Measurements from ENCODE around the gene RASA3.
A peak's percentile ranks its signal among the peaks of the same experiment; 100 is the strongest.

The RASA3 gene

DNA sequence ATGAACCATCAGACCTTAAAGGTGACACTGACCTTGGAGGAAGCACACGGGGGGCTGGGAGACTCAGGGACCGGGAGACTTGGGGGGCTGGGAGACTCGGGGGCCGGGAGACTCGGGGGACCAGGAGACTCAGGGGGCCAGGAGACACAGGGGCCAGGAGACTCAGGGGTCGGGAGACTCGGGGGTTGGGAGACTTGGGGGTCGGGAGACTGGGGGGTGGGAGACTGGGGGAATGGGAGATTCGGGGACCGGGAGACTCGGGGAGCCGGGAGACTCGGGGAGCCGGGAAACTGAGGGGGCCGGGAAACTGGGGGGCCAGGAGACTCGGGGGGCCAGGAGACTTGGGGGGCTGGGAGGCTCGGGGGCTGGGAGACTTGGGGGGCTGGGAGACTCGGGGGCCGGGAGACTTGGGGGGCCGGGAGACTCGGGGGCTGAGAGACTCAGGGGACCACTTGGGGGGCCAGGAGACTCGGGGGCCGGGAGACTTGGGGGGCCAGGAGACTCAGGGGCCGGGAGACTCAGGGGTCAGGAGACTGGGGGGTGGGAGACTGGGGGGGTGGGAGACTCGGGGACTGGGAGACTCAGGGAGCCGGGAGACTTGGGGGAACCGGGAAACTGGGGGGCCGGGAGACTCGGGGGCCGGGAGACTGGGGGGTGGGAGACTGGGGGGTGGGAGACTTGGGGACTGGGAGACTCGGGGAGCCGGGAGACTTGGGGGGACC is 62.9 kb downstream of the RASA3 start:
- no peak overlapping the region for H3K4me3 ChIP-seq (replicated peaks; ENCODE audit: low read depth, low read length)
- TF ChIP-seq CTCF (IDR thresholded peaks at IDR 0.05; ENCODE audit: low read length, missing control alignments): no peak
- no peak for DNase-seq (ENCODE audit: low read depth)

DNA sequence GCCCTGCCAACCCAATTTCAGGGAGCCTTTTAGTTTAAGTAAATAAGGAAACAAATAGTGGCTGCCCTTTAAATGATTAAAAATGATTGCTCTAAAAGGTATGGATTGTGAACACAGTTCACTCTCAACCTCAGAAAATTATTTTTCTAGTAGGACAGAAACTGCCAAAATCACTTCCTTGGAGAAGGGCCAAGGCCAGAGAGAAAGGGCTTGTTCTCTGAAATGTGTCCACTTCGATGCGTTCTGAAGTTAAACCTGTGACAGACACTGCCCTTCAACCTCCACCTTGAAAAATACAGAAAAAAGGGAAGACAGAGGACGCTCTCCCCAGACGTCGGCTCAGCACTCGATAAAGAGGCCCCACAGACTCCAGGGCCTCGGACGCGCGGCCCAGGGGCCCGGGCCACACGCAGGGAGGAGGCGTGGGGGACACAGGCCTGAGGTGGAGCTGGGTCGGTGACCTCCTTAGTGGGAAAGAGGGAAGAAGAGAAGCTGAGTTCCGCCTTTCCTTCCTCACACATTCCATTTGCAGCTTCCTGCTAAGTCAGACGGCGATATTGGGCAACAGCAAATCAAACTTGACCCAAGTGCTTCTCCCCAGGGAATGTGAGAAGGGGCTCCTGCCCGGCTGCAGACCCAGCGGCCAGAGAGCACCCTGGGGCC is 63.6 kb downstream of the RASA3 start:
- no peak for TF ChIP-seq CTCF (IDR thresholded peaks at IDR 0.05; ENCODE audit: low read length, missing control alignments)
- DNase-seq (ENCODE audit: low read depth): peak; percentile 85
- H3K4me3 ChIP-seq (replicated peaks; ENCODE audit: low read depth, low read length): no peak overlapping the region

GRCh38 chr13:114067886-114068651 is 64.4 kb downstream of the RASA3 start:
- no peak for TF ChIP-seq CTCF (IDR thresholded peaks at IDR 0.05; ENCODE audit: low read length, missing control alignments)
- no peak for DNase-seq (ENCODE audit: low read depth)
- no peak overlapping the region for H3K4me3 ChIP-seq (replicated peaks; ENCODE audit: low read depth, low read length)

DNA sequence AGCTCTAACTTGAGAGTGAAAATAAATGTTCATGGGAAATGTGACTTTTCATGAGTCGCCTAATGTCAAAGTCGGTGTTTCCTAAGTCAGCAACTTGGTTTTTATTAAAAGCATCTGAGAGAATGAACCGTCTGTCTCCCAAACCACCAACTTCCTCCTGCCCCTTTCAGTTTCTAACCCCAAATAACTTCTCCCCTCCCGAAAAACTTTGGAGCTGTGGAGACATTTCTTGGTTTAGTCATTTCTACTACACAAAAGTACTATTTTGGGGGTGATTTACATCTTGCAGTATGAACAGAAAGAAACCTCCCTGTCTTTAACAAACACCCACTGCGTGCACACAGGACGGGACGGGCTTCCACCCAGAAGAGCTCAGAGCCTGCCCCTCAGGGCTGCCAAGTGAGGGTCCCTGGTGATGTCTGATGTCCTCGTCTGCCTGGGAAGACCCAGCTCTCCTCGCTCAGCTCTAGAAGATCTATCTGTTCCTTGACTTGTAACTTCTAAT is 65.0 kb downstream of the RASA3 start:
- DNase-seq (ENCODE audit: low read depth): peak; percentile 29
- no peak overlapping the region for H3K4me3 ChIP-seq (replicated peaks; ENCODE audit: low read depth, low read length)
- TF ChIP-seq CTCF (IDR thresholded peaks at IDR 0.05; ENCODE audit: low read length, missing control alignments): no peak

DNA sequence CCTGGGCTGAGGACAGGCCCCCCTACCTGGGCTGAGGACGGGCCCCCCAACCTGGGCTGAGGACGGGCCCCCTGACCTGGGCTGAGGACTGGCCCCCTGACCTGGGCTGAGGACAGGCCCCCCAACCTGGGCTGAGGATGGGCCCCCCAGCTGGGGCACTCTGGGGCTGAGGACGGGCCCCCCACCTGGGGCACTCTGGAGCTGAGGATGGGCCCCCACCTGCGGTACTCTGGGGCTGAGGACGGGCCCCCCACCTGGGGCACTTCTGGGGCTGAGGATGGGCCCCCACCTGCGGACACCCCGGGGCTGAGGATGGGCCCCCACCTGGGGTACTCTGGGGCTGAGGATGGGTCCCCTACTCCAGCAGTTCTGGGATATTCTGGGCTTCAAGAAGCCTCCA is 65.5 kb downstream of the RASA3 start:
- DNase-seq (ENCODE audit: low read depth): no peak
- TF ChIP-seq CTCF (IDR thresholded peaks at IDR 0.05; ENCODE audit: low read length, missing control alignments): no peak
- no peak overlapping the region for H3K4me3 ChIP-seq (replicated peaks; ENCODE audit: low read depth, low read length)

GRCh38 chr13:114065926-114066774 is 66.3 kb downstream of the RASA3 start:
- no peak for TF ChIP-seq CTCF (IDR thresholded peaks at IDR 0.05; ENCODE audit: low read length, missing control alignments)
- no peak overlapping the region for H3K4me3 ChIP-seq (replicated peaks; ENCODE audit: low read depth, low read length)
- no peak for DNase-seq (ENCODE audit: low read depth)
